Heart left ventricle (tissue), 13 donors: ENCODE results near the gene FOXA2.

ENCODE experiments used
- POLR2A ChIP-seq, 2 donors: fragments of 450-650 bp; IDR thresholded peaks; one replicate each; pipeline ENCODE4 v1.6.1; 2017; ENCODE audit warnings: antibody characterized with exemption in 2 of 2, mild to moderate bottlenecking in 2 of 2, moderate library complexity in 2 of 2
- TF ChIP-seq, protein P1 (sequence below), 12 donors: fragments of 200-600 bp; sonication (generic) in 4 of 12; IDR thresholded peaks; one replicate each; pipeline versions ENCODE4 v1.5.0 to v1.8.0; 2018 to 2022; ENCODE audit warnings: antibody characterized with exemption in 12 of 12, mild to moderate bottlenecking in 5 of 12
- donor health status: ischemic (EF 13 %, LVEDD 7.1; RV severe dilation, severe dysfunction).
- donor health status: DM: no; HTN: yes; CAD: no.
- donor health status: DM: no; HTN: no; CAD: no.
- donor health status: ischemic (EF 25% LVEDD 6.9; RV normal size, moderate dysfunction).
- donor health status: ischemic (EF 25% LVEDD 5.7; RV mildly dilated, moderate dysfunction).
- donor health status: ischemic (EF 35%, LVEDD 5.7; RV mildly dilated, moderate dysfunction).
- donor health status: nonischemic (EF 11% LVEDD 7.7; RV severe dilation, severe dysfunction).
- donor health status: DM: yes; HTN: yes; CAD: no.
- donor health status: PGD.
- donor health status: ischemic (EF 29% LVEDD 5.4; RV normal size, mild dysfunction).
- donor health status: nonischemic (EF 23%, LVEDD 6.1; RV moderate dilation, normal function).

DNA sequence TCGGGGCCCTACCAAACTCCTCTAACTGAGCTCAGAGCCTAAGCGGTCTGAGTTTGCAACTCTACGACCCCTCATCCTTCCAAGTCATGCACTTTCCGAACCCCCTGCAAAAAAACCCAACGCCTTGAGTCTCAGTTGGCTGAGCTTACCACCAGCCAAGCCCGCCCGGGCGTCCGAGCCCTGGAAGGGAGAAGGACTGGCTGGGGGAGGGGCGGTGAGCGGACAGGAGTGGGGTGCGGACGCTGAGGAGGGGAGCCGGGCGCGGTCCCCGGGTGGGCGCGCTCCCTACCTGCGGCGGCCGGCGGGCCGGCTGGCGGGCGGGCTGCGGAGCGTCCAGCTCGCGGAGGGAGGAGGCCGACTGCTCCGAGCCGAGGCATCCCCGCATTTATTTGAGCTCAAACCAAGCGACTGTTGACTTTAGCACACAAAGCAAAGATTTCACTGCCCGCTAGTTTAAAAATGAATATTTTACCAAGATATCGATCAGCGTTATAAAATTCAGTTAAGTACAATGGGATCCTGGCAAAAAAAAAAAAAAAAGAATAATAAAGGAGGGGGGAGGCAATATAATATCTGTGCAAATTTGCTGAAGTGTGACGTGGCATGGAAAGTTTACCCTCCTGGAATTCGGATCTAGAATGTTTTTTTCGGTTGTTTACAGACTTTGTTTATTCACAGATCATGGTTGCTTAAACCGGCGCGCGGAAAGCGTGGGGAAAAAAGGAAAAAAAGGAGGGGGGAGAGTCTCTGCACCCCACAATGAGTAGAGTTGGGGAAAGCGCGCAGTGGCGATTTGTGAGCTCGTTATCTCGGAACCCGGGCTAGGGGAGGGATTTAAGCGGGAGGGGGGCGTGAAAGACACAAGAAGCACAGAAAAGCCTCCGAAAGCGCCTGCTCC lies 5.9 kb downstream of the FOXA2 start:
- TF ChIP-seq, protein P1, sequence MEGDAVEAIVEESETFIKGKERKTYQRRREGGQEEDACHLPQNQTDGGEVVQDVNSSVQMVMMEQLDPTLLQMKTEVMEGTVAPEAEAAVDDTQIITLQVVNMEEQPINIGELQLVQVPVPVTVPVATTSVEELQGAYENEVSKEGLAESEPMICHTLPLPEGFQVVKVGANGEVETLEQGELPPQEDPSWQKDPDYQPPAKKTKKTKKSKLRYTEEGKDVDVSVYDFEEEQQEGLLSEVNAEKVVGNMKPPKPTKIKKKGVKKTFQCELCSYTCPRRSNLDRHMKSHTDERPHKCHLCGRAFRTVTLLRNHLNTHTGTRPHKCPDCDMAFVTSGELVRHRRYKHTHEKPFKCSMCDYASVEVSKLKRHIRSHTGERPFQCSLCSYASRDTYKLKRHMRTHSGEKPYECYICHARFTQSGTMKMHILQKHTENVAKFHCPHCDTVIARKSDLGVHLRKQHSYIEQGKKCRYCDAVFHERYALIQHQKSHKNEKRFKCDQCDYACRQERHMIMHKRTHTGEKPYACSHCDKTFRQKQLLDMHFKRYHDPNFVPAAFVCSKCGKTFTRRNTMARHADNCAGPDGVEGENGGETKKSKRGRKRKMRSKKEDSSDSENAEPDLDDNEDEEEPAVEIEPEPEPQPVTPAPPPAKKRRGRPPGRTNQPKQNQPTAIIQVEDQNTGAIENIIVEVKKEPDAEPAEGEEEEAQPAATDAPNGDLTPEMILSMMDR (IDR thresholded peaks at IDR 0.05) = no peak
- no peak for TF ChIP-seq POLR2A (IDR thresholded peaks at IDR 0.05)
